Lung (tissue), 12 donors: ENCODE data around the gene FAT1. TPM values are rescaled to one million over a fixed set of nuclear protein-coding genes. Genes with fewer than 3 reads are reported as not detected.
"Not testable (repeated sequence)": the region's sequence is repeated elsewhere in the genome, so short reads cannot be mapped to it uniquely, and the experiment has no call there.

Experiments
- ATAC-seq: fragments of 200-7000 bp; cut with Tn5 transposase; one replicate; pipeline ENCODE4 v1.9.1; 2020; ENCODE audit warnings: moderate number of reproducible peaks; ENCODE audit not compliant: insufficient read depth, low FRiP score
- DNase-seq, 3 donors: peaks; one replicate each; pipeline ENCODE4 v3.0.0-alpha.2; 2013 to 2017
- H3K27ac ChIP-seq, 2 donors: one replicate each; pipeline ENCODE4 v1.5.1; 2013; ENCODE audit warnings: mild to moderate bottlenecking in 2 of 2, moderate library complexity in 2 of 2, control low read depth in 1 of 2, inconsistent platforms in 1 of 2, low read depth in 1 of 2, low read length in 1 of 2
- H3K27me3 ChIP-seq, 3 donors: one replicate each; pipeline ENCODE4 v1.5.1; 2013; ENCODE audit warnings: low read length in 2 of 3; ENCODE audit not compliant: control insufficient read depth in 3 of 3, insufficient read depth in 3 of 3
- H3K36me3 ChIP-seq, 4 donors: one replicate each; pipeline ENCODE4 v1.5.1; 2013; ENCODE audit warnings: low read length in 4 of 4, mild to moderate bottlenecking in 1 of 4, moderate library complexity in 1 of 4; ENCODE audit not compliant: control insufficient read depth in 4 of 4, insufficient read depth in 4 of 4
- H3K4me1 ChIP-seq, 5 donors: one replicate each; pipeline ENCODE4 v1.5.1; 2013; ENCODE audit warnings: low read length in 5 of 5, mild to moderate bottlenecking in 2 of 5, moderate library complexity in 1 of 5; ENCODE audit not compliant: control insufficient read depth in 5 of 5, insufficient read depth in 5 of 5
- H3K4me3 ChIP-seq: one replicate; pipeline ENCODE4 v1.5.1; 2013; ENCODE audit warnings: mild to moderate bottlenecking, control low read depth, moderate library complexity
- H3K9ac ChIP-seq, 2 donors: one replicate each; pipeline ENCODE4 v1.5.1; 2013; ENCODE audit warnings: low read length in 2 of 2, control low read depth in 1 of 2; ENCODE audit not compliant: insufficient read depth in 1 of 2
- H3K9me3 ChIP-seq, 4 donors: one replicate each; pipeline ENCODE4 v1.5.1; 2013; ENCODE audit warnings: low read length in 3 of 4, mild to moderate bottlenecking in 1 of 4, moderate library complexity in 1 of 4; ENCODE audit not compliant: control insufficient read depth in 4 of 4, insufficient read depth in 3 of 4
- WGBS, 2 donors: extraction: QIAGEN DNeasy Blood & Tissue Kit; methylation state at CpG; one replicate each; pipeline ENCODE4 v1.1.7; 2013; 5-methylcytosine and 5-hydroxymethylcytosine counted together
- polyA plus RNA-seq, 2 donors: library from polyadenylated mRNA; stranded (reverse); fragments of 200-250 nt; gene quantifications; one replicate each; pipeline ENCODE4 v1.2.1, GENCODE V29; 2013
- total RNA-seq, 2 donors: library from RNA; depleted of rRNA in 1 of 2; stranded (reverse); fragments of >200 nt in 1 of 2; gene quantifications; one replicate each; pipeline ENCODE4 v1.2.1, GENCODE V29; 2014 to 2021
- TF ChIP-seq, protein P1 (sequence below): IDR thresholded peaks from 2 replicates; pipeline ENCODE4 v1.5.1; 2012; ENCODE audit warnings: mild to moderate bottlenecking; ENCODE audit errors: control extremely low read depth, extremely low read depth
- donor health status: control.
- donor health status: control.
- donor health status: Bipolar disorder and iron deficiency.
- donor health status: healthy.
- donor health status: DM: yes; HTN: yes; CAD: no.

Gene FAT1
- total and polyA plus RNA-seq, 4 donors, result 19.4 to 318 (median 72.3) TPM

DNA sequence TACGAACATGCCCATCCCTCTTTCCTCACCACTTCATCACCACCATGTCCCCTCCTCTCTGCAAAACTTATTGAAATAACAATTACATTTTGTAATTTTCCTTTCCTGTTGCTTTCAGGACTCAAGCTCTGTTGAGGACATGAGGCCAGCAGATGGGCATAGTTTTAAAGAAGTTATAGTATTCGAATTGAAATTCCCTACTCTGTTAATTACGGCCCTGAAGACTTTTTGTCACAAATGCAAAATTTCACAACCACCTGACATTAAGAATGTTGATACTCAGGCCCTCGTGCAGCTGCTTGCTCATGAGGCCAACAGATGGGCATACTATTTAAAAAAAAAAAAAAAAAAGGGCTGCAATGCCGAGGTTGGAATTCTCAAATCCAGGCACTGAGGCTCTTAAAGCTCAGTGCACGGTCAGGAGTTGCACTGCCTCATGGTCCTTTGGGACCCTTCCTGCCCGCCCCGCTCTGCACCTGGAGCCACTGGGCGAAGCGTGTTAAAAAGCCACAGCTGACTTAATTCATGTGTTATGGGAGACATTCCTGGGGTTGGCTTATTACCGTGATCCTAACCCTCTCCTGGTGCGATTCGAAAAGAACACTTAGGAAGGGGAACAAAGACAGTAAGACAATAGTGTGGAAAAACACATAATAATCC, 34.2 kb upstream of the FAT1 start:
- Histone ChIP-seq H3K4me3 (no peak overlapping the region), H3K27ac (no peak overlapping the region), H3K4me1 (peaks cover 0 to 4% (median 0%) of the 10 kb centered on the region in 5 donors), H3K9me3 (no peaks in the 10 kb centered on the region), H3K36me3 (no peaks in the 10 kb centered on the region), H3K27me3 (no peaks in the 10 kb centered on the region), H3K9ac (no peak overlapping the region)
- ATAC-seq, result no peak
- no peak for DNase-seq
- 85 to 87% methylated on average over 13 of the region's 13 CpGs for WGBS, 2 donors
- TF ChIP-seq, protein P1, sequence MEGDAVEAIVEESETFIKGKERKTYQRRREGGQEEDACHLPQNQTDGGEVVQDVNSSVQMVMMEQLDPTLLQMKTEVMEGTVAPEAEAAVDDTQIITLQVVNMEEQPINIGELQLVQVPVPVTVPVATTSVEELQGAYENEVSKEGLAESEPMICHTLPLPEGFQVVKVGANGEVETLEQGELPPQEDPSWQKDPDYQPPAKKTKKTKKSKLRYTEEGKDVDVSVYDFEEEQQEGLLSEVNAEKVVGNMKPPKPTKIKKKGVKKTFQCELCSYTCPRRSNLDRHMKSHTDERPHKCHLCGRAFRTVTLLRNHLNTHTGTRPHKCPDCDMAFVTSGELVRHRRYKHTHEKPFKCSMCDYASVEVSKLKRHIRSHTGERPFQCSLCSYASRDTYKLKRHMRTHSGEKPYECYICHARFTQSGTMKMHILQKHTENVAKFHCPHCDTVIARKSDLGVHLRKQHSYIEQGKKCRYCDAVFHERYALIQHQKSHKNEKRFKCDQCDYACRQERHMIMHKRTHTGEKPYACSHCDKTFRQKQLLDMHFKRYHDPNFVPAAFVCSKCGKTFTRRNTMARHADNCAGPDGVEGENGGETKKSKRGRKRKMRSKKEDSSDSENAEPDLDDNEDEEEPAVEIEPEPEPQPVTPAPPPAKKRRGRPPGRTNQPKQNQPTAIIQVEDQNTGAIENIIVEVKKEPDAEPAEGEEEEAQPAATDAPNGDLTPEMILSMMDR, result no peak

DNA sequence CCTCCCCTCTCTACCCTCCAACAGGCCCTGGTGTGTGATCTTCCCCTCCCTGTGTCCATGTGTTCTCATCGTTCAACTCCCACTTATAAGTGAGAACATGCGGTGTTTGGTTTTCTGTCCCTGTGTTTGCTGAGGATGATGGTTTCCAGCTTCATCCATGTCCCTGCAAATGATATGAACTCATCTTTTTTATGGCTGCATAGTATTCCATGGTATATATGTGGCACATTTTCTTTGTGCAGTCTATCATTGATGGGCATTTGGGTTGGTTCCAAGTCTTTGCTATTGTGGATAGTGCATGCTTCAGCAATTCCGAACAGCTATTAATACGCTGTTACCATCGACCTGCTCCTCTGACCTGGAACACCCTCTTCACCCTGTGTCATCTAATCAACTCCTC, 32.9 kb upstream of the FAT1 start:
- not testable (repeated sequence) for H3K36me3 ChIP-seq, DNase-seq, H3K9ac ChIP-seq, H3K27ac ChIP-seq, ATAC-seq, H3K9me3 ChIP-seq, H3K4me1 ChIP-seq, H3K4me3 ChIP-seq, H3K27me3 ChIP-seq
- 94 to 98% methylated on average over 5 of the region's 5 CpGs for WGBS, 2 donors

DNA sequence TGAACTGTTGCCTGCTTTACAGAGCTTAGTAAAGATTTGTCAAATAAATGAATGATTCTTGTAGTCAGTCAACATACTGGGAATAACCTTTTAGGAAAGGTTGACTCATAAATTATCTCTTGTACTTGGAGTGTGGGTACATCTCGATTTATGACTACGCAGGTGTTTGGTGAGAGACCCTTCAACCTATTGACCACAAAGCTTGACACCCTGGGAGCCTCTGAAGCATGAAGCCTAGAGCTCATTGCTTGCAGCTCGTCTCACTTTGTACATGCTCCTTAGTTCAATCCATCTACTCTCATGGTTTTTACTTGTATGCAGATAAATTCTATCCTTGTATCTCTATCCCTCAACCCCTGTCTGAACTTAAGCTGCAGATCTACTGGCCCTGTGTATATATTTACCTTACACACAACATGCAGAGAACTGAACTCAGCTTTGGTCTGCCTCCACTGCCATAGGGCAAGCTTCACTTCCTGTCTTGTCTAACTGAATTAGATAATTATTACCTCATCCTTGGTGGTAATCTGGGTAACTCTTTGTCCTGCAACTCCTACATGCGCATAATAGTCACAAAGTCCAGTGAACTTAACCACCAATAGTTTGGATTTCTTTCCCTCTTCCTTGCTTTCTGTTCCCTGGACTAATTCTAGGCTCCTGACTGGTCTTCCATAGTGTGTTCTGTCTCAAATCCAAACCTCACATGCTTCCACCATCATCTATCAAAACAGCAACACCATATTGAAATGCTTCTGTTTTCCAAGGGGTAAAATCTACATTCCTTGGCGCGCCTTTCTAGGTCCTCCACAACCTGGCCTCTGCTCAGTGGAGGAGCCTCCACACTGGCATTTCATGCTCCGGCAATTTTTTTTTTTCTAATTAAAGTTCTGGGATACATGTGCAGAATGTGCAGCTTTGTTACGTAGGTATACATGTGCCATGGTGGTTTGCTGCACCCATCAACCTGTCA, 32.2 kb upstream of the FAT1 start:
- TF ChIP-seq, protein P1, result no peak
- Histone ChIP-seq H3K9me3 (no peaks in the 10 kb centered on the region), H3K4me1 (peaks cover 0 to 4% (median 0%) of the 10 kb centered on the region in 5 donors), H3K36me3 (no peaks in the 10 kb centered on the region), H3K27ac (no peak overlapping the region), H3K4me3 (no peak overlapping the region), H3K27me3 (no peaks in the 10 kb centered on the region), H3K9ac (no peak overlapping the region)
- WGBS, 2 donors, result 94% methylated on average over 8 of the region's 8 CpGs
- DNase-seq (no peak), ATAC-seq (no peak)

DNA sequence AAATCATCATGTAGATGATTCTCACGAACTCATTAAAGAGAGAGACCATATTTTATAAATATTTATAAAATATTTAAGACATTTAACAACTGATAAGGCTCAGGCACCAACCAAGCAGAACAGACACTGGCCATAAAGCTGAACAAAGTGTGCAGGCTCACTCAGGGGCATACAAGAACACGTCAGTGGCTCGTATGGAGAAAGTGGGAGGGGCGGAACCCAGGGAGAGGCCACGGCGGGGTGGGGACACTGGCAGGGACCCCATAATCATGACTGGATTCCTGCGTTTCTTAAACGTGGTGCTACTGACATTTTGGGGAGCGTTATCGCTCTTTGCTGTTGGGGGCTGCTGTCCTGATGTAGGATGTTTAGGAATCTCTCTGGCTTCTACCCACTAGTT, 31.3 kb upstream of the FAT1 start:
- Histone ChIP-seq H3K36me3 (no peaks in the 10 kb centered on the region), H3K27me3 (no peaks in the 10 kb centered on the region), H3K9ac (no peak overlapping the region), H3K4me3 (no peak overlapping the region), H3K9me3 (no peaks in the 10 kb centered on the region), H3K4me1 (peaks cover 0 to 4% (median 0%) of the 10 kb centered on the region in 5 donors), H3K27ac (no peak overlapping the region)
- TF ChIP-seq, protein P1, result no peak
- DNase-seq (no peak), ATAC-seq (no peak)
- WGBS, 2 donors, result 77 to 88% methylated on average over 10 of the region's 10 CpGs
